Large intestine (tissue), 3 donors: ENCODE data around the gene UBALD1. TPM values are rescaled to one million over a fixed set of nuclear protein-coding genes. Genes with fewer than 3 reads are reported as not detected.
"Not testable (repeated sequence)": the region's sequence is repeated elsewhere in the genome, so short reads cannot be mapped to it uniquely, and the experiment has no call there.

Source experiments
- DNase-seq, 2 donors: peaks; one replicate each; pipeline versions ENCODE4 v3.0.0 to v3.0.0-alpha.2; 2013
- H3K27ac ChIP-seq: one replicate; pipeline ENCODE4 v1.5.1; 2013; ENCODE audit warnings: low read length
- H3K27me3 ChIP-seq: 2 replicates; pipeline ENCODE4 v1.6.1; 2013; ENCODE audit warnings: low read length; ENCODE audit not compliant: control insufficient read depth, insufficient read depth
- H3K36me3 ChIP-seq: 2 replicates; pipeline ENCODE4 v1.6.1; 2013; ENCODE audit warnings: low read length; ENCODE audit not compliant: control insufficient read depth, insufficient read depth
- H3K4me1 ChIP-seq: one replicate; pipeline ENCODE4 v1.6.1; 2013; ENCODE audit warnings: low read length; ENCODE audit not compliant: control insufficient read depth, insufficient read depth
- H3K4me3 ChIP-seq: one replicate; pipeline ENCODE4 v1.5.1; 2013; ENCODE audit warnings: low read length
- H3K9me3 ChIP-seq: one replicate; pipeline ENCODE4 v1.6.1; 2013; ENCODE audit warnings: mild to moderate bottlenecking, low read depth, low read length, moderate library complexity; ENCODE audit not compliant: control insufficient read depth
- WGBS: methylation state at CpG from one replicate; pipeline ENCODE4 v1.1.5; 2013; ENCODE audit warnings: low lambda C conversion rate; ENCODE audit not compliant: insufficient coverage; 5-methylcytosine and 5-hydroxymethylcytosine counted together
- polyA plus RNA-seq: library from polyadenylated mRNA; unstranded; fragments of 120-200 nt; gene quantifications from one replicate; pipeline ENCODE4 v1.2.1, GENCODE V29; 2013

Gene UBALD1
- polyA plus RNA-seq, 1 donor, result 28.4 TPM

DNA sequence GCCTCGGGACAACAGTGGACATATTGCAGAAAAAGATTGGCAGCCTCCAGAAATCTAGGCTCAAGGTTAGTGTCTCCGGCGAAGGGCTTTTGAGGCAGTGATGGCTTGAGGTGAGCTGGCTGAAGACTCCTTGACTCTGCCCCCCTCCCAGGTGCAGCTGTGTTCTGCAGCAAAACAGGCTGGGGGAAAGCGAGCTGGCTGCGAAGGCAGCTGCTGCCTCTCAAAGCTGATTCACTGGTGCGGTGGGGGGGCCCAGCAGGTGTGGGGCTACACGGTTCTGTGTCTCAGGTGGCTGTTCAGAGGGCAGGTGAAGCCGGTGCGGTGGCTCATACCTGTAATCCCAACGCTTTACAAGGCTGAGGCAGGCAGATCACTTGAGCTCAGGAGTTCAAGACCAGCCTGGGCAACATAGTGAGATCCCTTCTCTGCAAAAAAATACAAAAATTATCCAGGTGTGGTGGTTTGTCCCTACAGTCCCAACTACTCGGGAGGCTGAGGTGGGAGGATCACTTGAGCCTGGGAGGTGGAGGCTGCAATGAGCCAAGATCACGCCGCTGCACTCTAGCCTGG is 35.6 kb downstream of the UBALD1 start:
- no CpG with 5 or more reads among the region's 13 CpGs for WGBS
- Histone ChIP-seq H3K36me3 (no peaks in the 10 kb centered on the region), H3K4me1 (no peaks in the 10 kb centered on the region), H3K27ac (no peak overlapping the region), H3K4me3 (no peak overlapping the region), H3K27me3 (no peaks in the 10 kb centered on the region), H3K9me3 (no peaks in the 10 kb centered on the region)
- DNase-seq, result no peak

GRCh38 chr16:4576008-4576407 is 38.7 kb downstream of the UBALD1 start:
- no CpG with 5 or more reads among the region's 15 CpGs for WGBS
- Histone ChIP-seq H3K27ac (no peak overlapping the region), H3K36me3 (no peaks in the 10 kb centered on the region), H3K4me3 (no peak overlapping the region), H3K9me3 (no peaks in the 10 kb centered on the region), H3K27me3 (no peaks in the 10 kb centered on the region), H3K4me1 (no peaks in the 10 kb centered on the region)
- DNase-seq, result no peak

DNA sequence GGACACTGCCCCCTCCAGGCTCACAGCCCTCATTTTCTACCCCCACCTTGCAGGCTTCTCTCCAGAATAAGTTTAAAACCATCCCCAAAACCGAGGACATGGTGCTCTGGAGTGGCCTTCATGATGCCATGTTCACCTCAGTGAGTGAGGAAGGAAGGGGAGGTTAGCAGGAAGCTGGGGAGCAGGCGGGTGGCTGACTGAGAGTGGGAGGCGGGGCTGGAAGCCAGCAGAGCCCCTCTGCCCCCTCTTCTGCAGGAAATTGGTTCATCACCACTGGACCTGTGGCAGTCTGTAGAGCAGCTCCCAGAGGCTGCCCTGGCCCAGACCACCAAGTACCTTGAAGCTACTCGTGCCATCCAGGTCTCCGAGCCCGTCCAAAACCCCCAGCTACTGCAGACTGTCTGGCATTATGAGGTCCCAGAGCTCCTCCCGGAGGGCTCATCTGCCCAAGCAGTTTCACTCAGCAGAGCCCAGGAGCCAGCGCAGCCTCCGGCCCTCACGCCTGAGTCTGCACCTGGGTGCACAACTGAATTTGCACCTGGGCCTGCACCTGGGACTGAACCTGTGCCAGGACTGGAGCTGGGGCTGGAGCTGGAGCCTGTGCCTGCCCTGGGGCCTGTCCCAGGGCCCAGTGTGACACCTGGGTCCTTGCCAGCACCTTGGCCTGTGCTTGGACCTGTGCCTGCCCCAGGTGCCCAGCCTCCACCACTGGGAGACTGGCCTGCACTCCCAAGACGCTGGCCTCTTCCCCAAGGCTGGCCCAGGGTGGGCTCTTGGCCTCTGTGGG is 39.6 kb downstream of the UBALD1 start:
- WGBS, result no CpG with 5 or more reads among the region's 11 CpGs

GRCh38 chr16:4573926-4574325 is 40.8 kb downstream of the UBALD1 start:
- H3K27me3 ChIP-seq, H3K9me3 ChIP-seq, DNase-seq, H3K4me3 ChIP-seq, H3K27ac ChIP-seq, H3K36me3 ChIP-seq, H3K4me1 ChIP-seq: not testable (repeated sequence)
- WGBS, result no CpG with 5 or more reads among the region's 7 CpGs

More for the DNA sequence above, 39.6 kb downstream of the UBALD1 start:
- Histone ChIP-seq H3K36me3 (no peaks in the 10 kb centered on the region), H3K27ac (no peak overlapping the region), H3K27me3 (no peaks in the 10 kb centered on the region), H3K4me1 (no peaks in the 10 kb centered on the region), H3K4me3 (no peak overlapping the region), H3K9me3 (no peaks in the 10 kb centered on the region)
- DNase-seq, result no peak

- WGBS, result 100% methylated on average over 1 of the region's 4 CpGs
- Histone ChIP-seq H3K4me3 (no peak overlapping the region), H3K4me1 (peaks cover 4% of the 10 kb centered on the region), H3K27me3 (no peaks in the 10 kb centered on the region), H3K27ac (no peak overlapping the region), H3K36me3 (no peaks in the 10 kb centered on the region), H3K9me3 (no peaks in the 10 kb centered on the region)
- no peak for DNase-seq
Observed at GRCh38 chr16:4572715-4573114, 42.0 kb downstream of the UBALD1 start.

- peaks cover 4% of the 10 kb centered on the region for H3K4me1 ChIP-seq
Observed at GRCh38 chr16:4570688-4571321, 43.9 kb downstream of the UBALD1 start.

DNA sequence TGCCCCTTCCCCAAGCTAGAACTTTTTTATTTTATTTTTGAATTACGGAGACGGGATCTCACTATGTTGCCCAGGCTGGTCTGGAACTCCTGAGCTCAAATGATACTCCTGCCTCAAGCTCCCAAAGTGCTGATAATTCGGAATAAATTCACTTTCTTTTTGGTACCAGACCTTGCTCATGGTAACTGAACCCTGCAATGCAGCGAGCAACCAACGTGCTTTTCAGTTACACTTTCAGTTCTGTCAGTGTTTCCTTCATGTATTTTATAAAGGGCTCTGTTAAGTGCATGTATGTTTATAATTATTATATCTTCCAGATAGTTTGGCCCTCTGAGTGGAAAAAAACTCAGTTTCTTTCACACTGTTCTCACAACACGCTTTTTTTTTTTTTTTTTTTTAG is 44.6 kb downstream of the UBALD1 start:
- peak overlapping the region; percentile 35 for H3K27ac ChIP-seq
- H3K4me1 ChIP-seq, result peaks cover 4% of the 10 kb centered on the region
- 95% methylated on average over 3 of the region's 6 CpGs for WGBS
- no peaks in the 10 kb centered on the region for H3K36me3 ChIP-seq
- DNase-seq, result no peak
- H3K9me3 ChIP-seq, result no peaks in the 10 kb centered on the region
- H3K4me3 ChIP-seq, result no peak overlapping the region
- no peaks in the 10 kb centered on the region for H3K27me3 ChIP-seq

More at GRCh38 chr16:4570688-4571321, 43.9 kb downstream of the UBALD1 start:
- no peak overlapping the region for H3K27ac ChIP-seq
- DNase-seq, result no peak
- no peaks in the 10 kb centered on the region for H3K27me3 ChIP-seq
- 92% methylated on average over 2 of the region's 15 CpGs for WGBS
- no peaks in the 10 kb centered on the region for H3K9me3 ChIP-seq
- no peaks in the 10 kb centered on the region for H3K36me3 ChIP-seq
- H3K4me3 ChIP-seq, result no peak overlapping the region

DNA sequence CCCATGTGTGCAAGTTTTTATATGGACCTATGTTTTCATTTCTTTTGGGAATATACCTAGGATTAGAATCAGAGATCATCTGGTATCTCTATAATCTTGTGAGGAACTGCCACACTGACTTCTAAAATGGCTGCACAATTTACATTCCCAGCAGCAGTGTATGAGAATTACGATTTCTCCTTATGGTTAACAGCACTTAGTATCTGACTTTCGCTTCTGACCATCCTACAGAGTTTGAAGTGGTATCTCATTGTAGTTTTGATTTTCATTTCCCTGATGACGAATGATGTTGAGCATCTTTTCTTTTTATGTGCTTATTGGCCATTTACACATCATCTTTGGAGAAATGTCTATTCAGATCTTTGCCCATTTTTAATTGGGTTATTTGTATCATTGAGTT is 48.5 kb downstream of the UBALD1 start:
- H3K4me3 ChIP-seq, result no peak overlapping the region
- whole genome bisulfite sequencing, result 94% methylated on average over 2 of the region's 3 CpGs
- peaks cover 4% of the 10 kb centered on the region for H3K4me1 ChIP-seq
- H3K27me3 ChIP-seq, result no peaks in the 10 kb centered on the region
- H3K9me3 ChIP-seq, result no peaks in the 10 kb centered on the region
- H3K36me3 ChIP-seq, result no peaks in the 10 kb centered on the region
- H3K27ac ChIP-seq, result no peak overlapping the region
- no peak for DNase-seq

- Histone ChIP-seq H3K4me3 (no peak overlapping the region), H3K4me1 (peaks cover under 1% of the 10 kb centered on the region), H3K9me3 (no peaks in the 10 kb centered on the region), H3K27me3 (no peaks in the 10 kb centered on the region), H3K27ac (no peak overlapping the region), H3K36me3 (no peaks in the 10 kb centered on the region)
- 80% methylated on average over 1 of the region's 18 CpGs for WGBS
- no peak for DNase-seq
Observed at GRCh38 chr16:4564661-4565267, 49.9 kb downstream of the UBALD1 start.

GRCh38 chr16:4561596-4561995 is 53.1 kb downstream of the UBALD1 start:
- WGBS, result no CpG with 5 or more reads among the region's 9 CpGs

More at GRCh38 chr16:4561596-4561995, 53.1 kb downstream of the UBALD1 start:
- no peaks in the 10 kb centered on the region for H3K36me3 ChIP-seq
- no peak overlapping the region for H3K4me3 ChIP-seq
- no peaks in the 10 kb centered on the region for H3K27me3 ChIP-seq
- no peaks in the 10 kb centered on the region for H3K9me3 ChIP-seq
- H3K4me1 ChIP-seq, result no peaks in the 10 kb centered on the region
- no peak for DNase-seq
- H3K27ac ChIP-seq, result no peak overlapping the region
